Occipital lobe (tissue), 2 donors: ENCODE results near the gene PPOX. TPM values are rescaled to one million over a fixed set of nuclear protein-coding genes. Genes with fewer than 3 reads are reported as not detected.

Experiments
- DNase-seq: peaks from one replicate; lab custom pipeline; 2025; lab: John Stamatoyannopoulos, UW
- total RNA-seq: library from RNA; depleted of rRNA; stranded (reverse); fragments of >200 nt; gene quantifications from one replicate; pipeline ENCODE4 v1.2.3, GENCODE V29; 2014

Gene PPOX
- total RNA-seq, 1 donor from 2014 or later = 25.4 TPM

DNA sequence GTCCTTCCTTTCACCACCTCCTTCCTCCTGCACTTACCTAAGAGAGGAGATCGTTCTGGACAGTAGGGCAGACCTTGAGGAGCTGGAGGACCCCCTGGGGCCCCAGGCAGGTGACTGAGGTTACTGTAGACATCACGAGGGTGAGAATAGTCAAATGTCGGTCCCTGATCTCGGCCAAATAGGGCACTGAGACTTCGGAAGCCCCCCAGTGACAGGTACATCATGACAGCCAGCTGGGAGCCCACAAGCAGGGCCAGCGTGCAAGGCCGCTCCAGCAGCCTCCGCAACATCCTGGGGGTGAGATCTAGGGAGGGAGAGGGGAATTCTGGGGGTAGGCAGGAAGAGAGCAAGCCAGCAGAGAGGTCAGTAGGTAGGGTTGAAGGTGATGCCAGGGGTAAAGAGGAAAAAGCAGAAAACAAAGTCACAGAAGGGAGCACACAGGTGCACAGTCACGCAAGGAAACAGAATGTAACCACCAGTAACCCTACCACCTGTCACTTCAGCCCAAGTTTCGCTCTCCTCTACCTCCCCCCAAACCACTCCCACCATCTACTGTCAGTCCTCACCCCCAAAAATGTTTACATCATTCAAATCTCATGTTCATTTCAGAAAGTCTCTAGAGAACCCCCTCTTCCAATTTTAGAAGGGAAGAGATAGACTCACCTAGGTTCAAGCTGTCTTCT, 9.7 kb downstream of the PPOX start:
- no peak for DNase-seq

DNA sequence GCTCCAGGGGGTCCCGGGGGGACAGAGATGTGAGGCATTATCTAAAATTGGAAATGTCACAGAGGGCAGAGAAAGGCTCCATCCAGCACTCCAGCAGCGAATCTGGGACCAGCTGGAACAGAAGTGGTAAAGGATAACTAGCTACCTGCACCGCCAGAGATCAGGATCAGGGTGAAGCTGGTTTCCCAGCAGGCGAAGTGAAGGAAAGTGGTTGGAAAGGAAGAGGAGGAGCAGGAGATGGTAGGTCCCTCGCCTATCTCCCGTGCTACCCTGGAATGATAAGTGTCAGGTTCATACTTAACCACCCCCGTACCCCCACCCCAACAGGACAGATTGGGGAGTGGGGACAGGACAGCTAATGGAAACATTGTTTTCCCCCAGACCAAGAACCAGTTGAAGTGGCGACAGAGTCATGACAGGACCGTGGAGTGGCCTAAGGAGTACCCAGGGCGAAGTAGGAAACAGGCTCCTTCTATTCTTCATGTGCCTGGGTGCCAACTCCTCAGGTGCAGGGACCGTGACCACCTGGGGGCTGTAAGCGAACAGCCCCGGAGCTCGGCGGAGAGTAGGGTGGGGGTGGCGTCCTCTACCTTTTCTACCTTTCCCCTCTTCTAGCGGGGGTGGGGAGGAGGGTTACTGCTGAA, 10.4 kb downstream of the PPOX start:
- no peak for DNase-seq

DNA sequence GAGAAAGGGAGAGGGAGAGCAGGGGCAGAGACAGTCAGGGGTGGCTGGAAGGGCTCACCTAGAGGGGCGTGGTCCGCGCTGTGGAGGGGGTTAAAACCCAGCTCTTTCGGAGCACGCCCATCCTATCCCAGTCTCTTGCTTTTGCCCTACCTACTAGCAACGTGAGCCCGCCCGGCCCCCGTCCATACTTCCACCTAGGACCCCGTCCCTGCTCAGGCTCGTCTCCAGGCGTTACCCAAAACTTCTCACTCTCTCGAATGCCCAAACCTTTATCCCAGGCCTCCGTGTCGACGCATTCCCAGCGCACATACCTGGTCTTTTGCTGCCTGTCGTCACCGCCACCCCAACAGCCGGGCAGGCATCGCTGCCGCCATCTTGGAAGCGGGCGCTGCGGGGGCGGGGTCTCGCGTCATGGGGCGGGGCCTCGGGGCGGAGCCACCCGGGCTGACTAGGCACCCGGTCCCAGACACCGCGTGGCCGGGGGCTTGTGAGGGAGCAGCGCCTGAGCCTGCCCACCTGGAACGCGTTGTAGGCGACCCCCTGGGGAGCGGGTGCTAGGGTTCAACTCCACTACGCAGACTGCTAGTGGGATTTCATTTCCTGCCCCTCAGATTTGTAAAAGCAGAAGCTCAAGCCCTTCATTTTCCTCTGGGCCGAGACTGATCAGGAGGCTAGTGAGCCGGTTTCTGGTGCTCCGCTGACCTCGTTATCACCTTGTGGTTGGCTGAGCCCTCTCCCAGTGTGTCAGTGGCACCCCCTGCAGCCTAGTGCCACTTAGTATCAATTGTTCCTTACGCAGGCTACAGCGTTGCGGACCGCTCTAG, 11.1 kb downstream of the PPOX start, which contains the start of gene B4GALT3:
TSS of gene B4GALT3 (minus strand) at position 396 of the 824 bp plus-strand sequence. CDS start 1,447 bp downstream, outside the sequence.
- DNase-seq = peak; percentile 79

DNA sequence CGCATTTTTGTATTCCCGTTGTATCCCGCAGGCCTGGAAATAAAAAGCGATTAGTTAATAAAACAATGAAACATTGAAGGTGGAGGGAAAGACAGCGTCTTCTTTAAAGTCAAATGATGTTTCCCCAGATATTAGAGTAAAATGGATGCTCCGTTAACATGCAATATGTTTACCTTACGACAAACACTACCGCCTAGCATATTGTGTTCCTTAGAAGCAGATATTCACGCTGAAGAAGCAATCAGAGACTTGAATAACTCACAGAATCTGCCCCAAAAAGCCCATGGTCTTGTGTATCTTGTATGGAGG, 11.7 kb downstream of the PPOX start:
- DNase-seq = no peak

DNA sequence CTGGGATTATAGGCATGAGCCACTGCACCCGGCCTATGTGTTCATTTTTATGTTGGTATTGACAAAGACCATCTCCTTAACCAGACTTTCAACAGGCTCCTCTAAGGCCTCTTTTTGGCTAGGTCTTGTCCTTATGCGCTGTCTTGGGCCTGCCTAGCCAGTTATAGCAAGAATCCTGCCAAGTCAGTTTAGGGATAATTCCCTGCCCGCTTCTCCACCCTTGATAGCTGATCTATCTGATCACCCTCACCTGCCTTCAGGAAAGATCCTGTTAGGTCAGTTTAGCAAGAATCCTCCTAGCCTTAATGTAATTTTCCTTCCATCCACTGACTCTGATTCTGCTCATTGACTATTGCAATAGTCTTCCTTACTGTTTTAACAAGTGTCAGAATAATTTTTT, 13.5 kb downstream of the PPOX start:
- no peak for DNase-seq

DNA sequence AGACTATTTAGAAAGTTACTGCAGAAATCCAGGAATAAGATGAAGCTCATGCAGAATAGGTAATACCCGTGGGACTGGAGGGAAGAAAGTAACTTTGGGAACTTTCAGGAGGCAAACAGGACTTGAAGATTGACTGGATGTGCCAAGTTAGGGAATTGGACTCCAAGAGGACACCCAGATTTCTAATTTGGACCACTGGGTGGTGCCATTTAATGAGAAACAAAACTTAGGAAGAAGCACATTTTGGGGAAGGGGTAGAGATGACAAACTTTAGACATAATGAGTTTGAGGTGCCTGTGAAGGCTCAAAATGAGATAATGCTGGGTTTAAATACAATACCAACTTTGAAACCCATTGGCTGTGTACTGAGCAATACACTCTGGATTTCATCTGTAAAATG, 14.4 kb downstream of the PPOX start:
- no peak for DNase-seq

DNA sequence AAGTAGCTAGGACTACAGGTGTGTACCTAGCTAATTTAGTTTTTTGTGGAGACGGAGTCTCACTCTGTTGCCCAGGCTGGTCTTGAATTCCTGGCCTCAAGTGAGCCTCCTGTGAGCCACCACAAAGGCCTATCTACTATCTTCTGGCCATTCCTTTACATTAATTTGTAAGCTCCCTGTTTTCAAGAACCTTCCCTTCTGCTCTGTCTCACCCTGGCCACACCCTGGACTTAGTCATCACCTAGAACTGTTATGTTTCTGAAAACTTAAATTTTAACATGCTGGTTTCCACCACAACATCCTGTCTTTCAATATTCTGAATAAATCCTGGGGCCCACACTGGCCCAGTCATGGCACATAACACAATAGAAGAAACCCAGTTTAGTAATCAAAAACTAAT, 16.0 kb downstream of the PPOX start:
- DNase-seq = no peak

DNA sequence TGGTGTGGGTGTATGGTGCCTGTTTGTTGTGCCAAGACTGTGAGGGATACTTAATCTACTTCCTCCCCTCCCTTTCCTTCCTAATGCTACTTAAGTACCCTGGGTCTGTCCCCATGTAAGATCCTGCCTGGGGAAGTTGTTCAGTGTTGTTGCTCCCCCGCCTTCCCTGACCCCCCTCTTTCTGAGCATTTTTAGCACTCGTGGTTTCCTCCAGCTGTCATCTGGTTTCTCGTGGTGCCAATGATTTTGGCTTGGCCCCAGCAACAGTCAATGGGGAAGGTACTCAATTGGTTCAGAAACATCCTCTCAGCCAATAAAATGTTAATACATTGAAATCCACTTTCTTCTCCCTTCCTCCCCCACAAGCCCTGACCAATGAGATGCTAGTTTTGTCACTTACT, 19.1 kb downstream of the PPOX start:
- DNase-seq = peak; percentile 49

DNA sequence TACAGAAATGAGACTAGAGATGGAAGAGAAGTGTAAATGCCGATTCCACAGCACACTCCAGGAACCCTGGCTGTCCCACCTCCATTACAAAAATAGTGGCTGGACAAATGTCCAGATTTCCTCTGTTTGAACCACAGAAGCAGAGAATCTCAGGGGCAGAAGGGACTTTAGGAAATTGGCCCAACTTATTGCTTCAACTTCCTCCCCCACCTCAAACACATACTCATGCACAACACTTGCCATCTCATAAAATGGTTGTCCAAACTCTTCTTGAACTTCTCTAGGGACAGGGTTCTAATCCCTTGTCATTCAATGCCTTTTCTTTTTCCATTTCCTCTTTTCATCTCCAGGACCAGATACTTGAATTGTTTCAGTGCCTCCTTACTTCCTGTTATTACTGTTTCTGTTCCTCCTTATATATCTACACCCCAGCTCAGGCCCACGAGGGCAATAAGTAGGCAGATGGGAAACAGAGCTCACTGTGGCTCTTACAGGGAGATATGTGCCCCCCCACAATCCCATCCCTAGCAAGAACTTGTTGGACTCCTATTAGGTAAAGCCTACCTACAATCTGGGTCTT, 19.6 kb downstream of the PPOX start:
- no peak for DNase-seq

DNA sequence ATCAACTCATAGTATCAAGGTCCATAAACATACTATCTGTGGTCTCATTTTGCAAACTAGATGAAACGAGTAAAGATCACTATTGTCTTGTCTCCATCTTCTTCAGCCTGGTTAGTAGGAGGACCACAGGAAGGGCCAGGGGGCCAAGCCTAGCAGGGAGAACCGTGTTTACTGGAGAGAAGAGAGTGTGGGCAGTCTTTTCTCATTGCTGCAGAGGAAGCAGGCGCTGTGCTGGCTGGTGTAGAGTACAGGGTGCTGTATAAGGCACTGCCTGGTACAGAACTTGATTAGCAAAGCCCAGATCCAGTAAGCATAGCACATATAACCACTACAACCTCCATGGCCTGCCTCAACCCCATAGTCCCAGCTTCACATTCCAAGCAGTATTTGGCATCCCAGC, 21.1 kb downstream of the PPOX start:
- DNase-seq = no peak

DNA sequence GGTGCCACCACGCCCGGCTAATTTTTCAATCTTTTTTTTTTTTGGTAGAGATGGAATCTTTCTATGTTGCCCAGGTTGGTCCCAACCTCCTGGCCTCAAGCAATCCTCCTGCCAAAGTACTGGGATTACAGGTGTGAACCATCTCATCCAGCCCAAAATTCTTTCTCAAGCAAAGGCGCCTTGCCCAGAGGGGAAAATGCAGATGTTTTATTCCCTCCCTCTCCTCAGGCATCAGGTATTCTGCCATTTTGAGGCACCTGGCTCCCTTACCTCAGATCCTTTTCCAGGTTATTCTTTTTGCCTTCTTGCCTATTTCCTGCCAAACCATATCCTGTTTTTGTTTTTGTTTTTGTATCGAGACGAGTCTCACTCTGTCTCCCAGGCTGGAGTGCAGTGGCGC, 22.2 kb downstream of the PPOX start:
- no peak for DNase-seq

DNA sequence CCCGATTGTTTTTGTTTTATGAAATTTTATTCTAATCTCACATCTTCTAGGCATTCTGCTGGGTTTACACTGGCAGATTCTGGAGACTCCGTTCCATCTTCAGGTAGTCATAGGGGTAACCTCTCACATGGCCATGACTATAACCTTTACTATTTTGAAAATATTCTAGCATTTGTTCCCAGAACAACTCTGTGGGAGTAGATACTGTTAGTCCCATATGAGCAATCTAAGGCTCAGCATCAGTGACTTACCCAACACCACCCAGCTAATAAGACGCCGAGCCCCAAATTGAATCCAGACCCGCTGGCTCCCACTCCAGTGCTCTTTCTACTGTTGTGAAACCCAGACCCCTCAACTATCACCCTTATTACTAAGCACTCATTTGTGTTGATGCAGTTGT, 22.8 kb downstream of the PPOX start:
- no peak for DNase-seq

DNA sequence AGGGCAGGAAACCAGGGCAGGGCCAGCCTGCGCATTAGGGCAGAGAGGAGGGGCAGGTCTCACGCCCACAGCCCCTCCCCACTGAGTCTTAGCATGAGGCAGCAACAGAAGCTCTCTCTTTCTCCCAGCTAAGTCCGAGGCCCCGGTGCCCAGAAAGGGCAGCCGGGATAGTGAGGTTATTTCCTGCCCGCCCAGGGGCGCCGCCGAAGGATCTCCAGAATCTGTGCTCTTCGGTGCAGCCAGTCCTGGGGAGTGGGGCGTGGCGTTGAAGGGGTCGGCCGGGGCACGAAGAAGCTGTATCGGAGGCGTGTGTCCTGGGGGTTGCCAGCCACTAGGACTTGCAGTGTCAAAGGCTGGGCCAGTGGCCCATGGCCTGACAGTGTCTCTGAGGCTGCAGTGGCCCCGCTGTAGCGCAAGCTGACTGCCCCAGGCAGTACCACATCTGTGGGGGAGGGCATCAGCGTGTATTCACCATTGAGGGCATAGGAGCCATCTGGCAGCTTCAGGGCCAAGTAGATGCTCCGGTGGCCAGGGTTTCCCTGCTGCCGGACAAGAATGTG, 24.8 kb downstream of the PPOX start:
- no peak for DNase-seq

DNA sequence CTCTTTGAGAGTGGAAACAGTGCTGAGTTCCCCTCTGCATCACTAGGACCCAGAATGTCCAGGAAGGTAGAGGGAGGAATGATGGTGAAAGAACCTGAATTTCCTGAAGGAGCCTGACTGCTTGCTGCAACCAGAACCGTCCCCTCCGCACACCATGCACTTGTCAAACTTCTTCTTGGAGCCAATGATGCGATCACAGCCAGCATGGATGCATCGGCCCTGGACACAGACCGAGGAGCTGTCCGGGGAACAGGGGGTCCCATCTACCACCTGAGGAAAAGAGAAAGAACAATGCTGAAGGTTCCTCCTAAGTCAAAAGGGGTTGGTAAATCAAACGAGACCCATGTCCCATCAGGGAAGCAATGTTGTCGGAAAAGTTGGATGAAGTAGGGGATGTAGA, 25.7 kb downstream of the PPOX start:
- DNase-seq = no peak

DNA sequence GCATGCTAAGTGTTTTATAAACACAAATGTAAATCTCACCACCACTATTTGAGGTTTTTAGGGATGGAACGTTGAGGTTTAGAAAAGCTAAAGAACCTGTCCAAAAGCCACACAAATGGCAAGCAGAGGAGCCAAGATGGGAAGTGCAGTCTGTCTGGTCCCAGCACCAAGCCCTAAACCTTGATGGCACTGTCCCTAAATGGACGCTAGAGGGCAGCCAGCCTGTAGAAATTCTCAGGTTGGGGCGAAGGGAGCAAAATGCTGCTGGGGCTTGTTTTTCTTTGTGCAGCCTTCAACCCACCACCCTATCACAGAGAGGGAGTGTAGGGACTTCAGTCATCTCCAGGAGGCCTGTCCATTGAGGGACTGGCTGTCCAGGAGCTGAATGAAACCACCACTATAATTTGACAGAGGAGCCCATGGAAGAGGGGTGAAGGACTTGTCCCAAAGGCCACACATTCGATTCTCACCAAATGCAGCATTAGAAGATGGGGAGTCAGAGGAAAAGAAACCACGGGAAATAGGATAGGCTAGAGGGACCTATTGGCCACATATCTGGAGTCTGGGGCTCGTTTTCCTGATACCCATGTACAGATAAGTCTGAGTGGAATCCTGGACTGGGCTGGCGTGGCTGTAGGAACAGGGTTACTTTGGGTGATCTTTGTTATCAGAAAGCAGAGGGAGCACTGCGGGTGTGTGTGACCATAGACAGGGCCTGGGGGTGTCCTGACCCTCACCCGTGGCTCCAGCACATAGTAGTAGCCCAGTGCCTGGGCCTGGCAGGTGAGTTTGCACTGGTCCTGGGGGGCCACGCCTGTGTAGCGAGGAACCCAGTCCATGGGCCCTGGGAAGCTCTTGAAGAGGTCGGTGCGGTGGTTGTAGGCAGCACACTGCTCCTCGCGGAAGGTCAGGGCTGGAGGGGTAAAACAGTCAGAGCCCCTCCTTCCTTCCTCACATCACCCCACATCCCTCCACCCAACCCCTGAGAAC, 26.5 kb downstream of the PPOX start:
- DNase-seq = peak; percentile 23

DNA sequence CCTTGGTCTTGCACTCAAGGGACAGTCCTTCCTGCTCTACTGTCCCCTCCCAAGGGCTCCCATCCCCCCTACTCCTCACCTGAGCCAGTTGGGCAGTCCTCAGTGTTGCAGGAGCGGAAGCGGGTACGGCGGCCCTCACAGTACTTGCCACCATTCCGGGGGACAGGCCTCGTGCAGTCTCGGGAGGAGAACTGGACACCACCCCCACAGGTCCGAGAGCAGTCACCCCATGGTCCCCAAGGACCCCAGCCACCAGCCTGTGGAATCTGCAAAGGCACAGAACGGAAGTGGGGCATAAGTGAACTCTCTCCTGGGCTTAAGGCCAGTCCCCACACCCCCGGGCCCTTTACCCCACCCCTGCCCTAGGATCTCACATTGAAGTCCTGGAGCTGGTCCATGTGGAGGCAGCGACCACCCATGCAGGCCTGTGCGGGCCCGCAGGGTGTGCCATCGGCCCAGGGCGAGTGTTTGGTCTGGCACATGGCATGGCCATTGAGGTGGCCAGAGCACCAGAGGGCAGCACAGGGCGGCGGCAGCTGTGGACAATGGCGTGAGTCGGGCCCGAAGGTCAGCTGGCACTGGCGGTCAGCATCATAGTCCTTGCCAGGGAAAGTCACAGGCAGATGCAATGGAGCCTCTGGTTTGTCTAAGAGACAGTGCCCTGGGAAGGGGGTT, 27.5 kb downstream of the PPOX start:
- peak; percentile 74 for DNase-seq

DNA sequence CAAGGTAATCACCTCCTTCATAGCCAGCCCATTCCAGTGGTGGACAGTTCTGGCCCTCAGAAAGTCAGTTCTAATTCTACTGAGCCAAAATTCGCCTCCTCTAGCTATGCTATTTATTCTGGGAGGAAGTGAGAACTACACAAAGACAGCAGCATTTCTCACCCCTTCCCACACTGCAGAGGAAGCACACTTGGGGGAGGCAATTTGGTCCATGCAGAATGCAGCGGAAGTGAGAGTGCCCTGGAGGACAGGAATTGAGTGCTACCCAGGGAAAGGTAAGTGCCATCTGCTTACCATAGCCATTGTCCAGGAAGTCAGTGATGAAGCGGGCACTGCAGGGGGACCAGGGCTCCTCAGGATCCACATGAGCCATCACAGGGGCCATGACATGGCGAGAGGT, 28.9 kb downstream of the PPOX start:
- DNase-seq = no peak

DNA sequence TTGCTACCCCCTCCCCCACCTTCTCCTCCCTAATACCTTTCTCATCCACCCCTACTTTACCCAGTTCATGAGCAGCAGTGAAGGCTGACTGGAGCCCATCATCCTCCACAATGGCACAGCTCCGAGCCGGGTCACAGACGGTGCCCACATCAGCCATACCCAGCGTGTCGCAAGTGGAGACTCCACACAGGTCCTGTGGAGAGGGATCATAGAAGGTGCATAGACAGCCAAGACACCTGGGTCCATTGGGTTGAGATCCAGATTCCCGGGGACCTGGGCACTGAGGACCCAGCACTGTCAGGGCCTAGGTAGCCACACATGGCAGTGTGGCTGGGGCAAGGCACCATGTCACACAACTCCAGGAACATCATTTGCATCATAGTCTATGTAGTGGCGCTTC, 29.9 kb downstream of the PPOX start:
- no peak for DNase-seq

DNA sequence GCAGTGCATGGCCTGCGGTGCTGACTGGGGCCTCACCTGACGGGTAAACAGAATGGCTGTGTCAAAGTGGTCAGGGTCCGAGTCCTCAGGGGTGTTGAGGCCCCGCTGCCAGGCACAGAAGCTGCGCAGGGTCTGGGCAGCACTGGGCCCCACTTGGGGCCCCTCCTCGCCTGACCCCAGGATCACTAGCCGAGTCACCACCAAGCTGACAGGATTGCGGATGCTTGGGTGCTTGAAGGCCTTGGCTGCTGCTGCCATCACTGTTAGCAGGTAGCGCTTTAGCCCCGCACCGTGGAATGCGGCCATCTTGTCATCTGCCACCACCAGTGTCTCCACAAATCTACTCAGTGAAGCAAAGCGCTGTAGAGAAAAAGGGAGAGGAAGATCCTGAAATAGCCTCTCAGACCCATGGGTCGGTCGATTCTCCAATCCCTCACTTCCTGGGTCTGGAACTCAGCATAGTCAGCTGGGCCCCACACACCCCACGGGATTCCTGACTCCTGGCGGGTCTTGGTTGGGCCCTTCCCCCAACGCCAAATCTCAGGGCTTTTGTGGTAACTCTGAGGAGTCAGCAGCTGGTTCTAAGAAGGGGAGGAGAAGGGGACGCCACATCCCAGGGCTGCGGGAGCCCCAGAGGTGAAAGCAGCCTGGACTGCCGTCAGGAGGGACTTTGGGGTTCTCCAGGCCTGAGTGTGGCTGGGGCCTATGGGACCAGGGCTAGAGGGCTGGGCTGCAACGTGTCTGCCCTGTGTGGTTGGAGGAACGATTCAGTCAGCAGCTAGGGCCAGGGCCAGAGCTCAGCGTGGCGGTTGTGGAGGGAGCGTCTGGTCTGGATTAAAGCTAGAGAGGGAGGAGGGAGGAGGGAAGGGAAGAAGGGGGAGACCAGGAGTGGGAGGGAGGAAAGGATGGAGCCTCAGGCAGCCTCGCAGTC, 30.6 kb downstream of the PPOX start:
- DNase-seq = no peak
